HG03342 (cell line): ENCODE measurements around the gene BMPR1A.
"Not testable (repeated sequence)": the region's sequence is repeated elsewhere in the genome, so short reads cannot be mapped to it uniquely, and the experiment has no call there.

Experiments used
- ATAC-seq: cut with Tn5 transposase; IDR thresholded peaks from one replicate; pipeline ENCODE4 v1.9.1; 2021; ENCODE audit warnings: mild to moderate bottlenecking, moderate library complexity; ENCODE audit not compliant: unreplicated experiment

Gene BMPR1A

GRCh38 chr10:86728056-86728455 lies 28.4 kb upstream of the BMPR1A start:
- ATAC-seq = no peak

- ATAC-seq = no peak
Measured at GRCh38 chr10:86729677-86730076, 26.7 kb upstream of the BMPR1A start.

- ATAC-seq = no peak
Measured at GRCh38 chr10:86730227-86730626, 26.2 kb upstream of the BMPR1A start.

GRCh38 chr10:86732771-86733170 lies 23.6 kb upstream of the BMPR1A start:
- no peak for ATAC-seq

- no peak for ATAC-seq
Measured at GRCh38 chr10:86733260-86733671, 23.2 kb upstream of the BMPR1A start.

- ATAC-seq = no peak
Measured at GRCh38 chr10:86734207-86734988, 22.0 kb upstream of the BMPR1A start.

GRCh38 chr10:86735278-86735677 lies 21.1 kb upstream of the BMPR1A start:
- ATAC-seq = not testable (repeated sequence)

- ATAC-seq = no peak
Measured at GRCh38 chr10:86742230-86742629, 14.2 kb upstream of the BMPR1A start.

- no peak for ATAC-seq
Measured at GRCh38 chr10:86744067-86744725, 12.2 kb upstream of the BMPR1A start.

GRCh38 chr10:86747796-86748581 lies 8.4 kb upstream of the BMPR1A start:
- no peak for ATAC-seq

GRCh38 chr10:86749854-86750253 lies 6.6 kb upstream of the BMPR1A start:
- no peak for ATAC-seq

- no peak for ATAC-seq
Measured at GRCh38 chr10:86751477-86751876, 4.9 kb upstream of the BMPR1A start.

GRCh38 chr10:86752311-86752710 lies 4.1 kb upstream of the BMPR1A start:
- ATAC-seq = no peak

- peak; percentile 27 for ATAC-seq
Measured at GRCh38 chr10:86753051-86753450, 3.4 kb upstream of the BMPR1A start.

- no peak for ATAC-seq
Measured at GRCh38 chr10:86753638-86754434, 2.6 kb upstream of the BMPR1A start.

- ATAC-seq = no peak
Measured at GRCh38 chr10:86755454-86755739, 1.0 kb upstream of the BMPR1A start.

GRCh38 chr10:86755740-86756510 lies 494 bp upstream of the BMPR1A start:
- ATAC-seq = peak; percentile 78

- ATAC-seq = no peak
Measured at GRCh38 chr10:86757113-86757972, 924 bp downstream of the BMPR1A start.
